ENCODE measurements around the gene PEX11G. TPM values are rescaled to one million over a fixed set of nuclear protein-coding genes. Genes with fewer than 3 reads are reported as not detected.

Gene PEX11G
- total RNA-seq, 2 experiments from 2014 or later = 0.67 to 1.3 TPM

GRCh38 chr19:7522923-7523667 is 34.3 kb upstream of the PEX11G start:
- ChIA-PET POLR2A (interaction anchor here (0.6 kb wide), 1 partner anchor 55 kb away, joined by 3 read pairs; no protein-coding TSS in a partner anchor), CTCF (interaction anchor here (0.6 to 1.7 kb wide), 8 partner anchors 10 to 374 kb away, joined by 3 to 9 read pairs (median 3); partner anchors contain the start of gene PNPLA6)

- ChIA-PET CTCF (interaction anchor here (0.6 to 1.7 kb wide), 8 partner anchors 11 to 374 kb away, joined by 3 to 9 read pairs (median 3); partner anchors contain the start of gene PNPLA6), POLR2A (interaction anchor here (0.7 to 0.9 kb wide), 3 partner anchors 11 to 131 kb away, joined by 3 read pairs; no protein-coding TSS in a partner anchor)
These were observed 33.5 kb upstream of the PEX11G start, which contains the start of gene MCOLN1 for GRCh38 chr19:7522072-7522922. Gene MCOLN1 (plus strand): TSS chr19:7522624. CDS start chr19:7522751, 127 bp downstream.

DNA sequence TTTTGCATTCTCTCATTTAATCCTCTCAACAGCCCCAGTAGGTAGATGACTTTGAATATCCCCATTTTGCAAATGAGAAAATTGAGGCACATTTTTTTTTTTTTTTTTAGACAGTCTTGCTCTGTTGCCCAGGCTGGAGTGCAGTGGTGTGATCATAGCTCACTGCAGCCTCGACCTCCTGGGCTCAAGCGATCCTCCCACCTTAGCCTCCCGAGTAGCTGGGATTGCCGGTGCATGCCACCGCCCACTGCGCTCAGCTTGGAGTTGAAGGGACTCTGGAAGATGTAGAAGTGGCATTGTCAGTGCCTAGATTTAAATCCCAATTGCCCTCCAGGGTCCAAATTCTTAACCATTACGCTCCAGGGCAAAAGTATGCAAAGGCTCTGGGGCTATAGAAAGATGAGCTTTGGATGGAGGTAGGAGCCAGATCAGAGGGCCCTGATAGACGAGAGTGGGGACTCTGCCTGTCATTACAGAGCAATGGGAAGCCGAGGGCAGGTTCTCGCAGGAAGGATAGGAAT is 32.8 kb upstream of the PEX11G start:
- POLR2A ChIA-PET = interaction anchor here (0.7 to 0.9 kb wide), 3 partner anchors 12 to 132 kb away, joined by 3 read pairs; no protein-coding TSS in a partner anchor
- CTCF ChIA-PET = interaction anchor here (0.5 to 1.5 kb wide), 5 partner anchors 19 to 154 kb away, joined by 3 to 4 read pairs (median 3); no protein-coding TSS in a partner anchor

GRCh38 chr19:7520131-7521051 is 31.6 kb upstream of the PEX11G start:
- CTCF ChIA-PET = interaction anchor here (0.6 to 1.0 kb wide), 4 partner anchors 18 to 176 kb away, joined by 3 to 4 read pairs (median 3); no protein-coding TSS in a partner anchor
- POLR2A ChIA-PET = interaction anchor here (0.6 kb wide), 1 partner anchor 25 kb away, joined by 3 read pairs; no protein-coding TSS in a partner anchor

DNA sequence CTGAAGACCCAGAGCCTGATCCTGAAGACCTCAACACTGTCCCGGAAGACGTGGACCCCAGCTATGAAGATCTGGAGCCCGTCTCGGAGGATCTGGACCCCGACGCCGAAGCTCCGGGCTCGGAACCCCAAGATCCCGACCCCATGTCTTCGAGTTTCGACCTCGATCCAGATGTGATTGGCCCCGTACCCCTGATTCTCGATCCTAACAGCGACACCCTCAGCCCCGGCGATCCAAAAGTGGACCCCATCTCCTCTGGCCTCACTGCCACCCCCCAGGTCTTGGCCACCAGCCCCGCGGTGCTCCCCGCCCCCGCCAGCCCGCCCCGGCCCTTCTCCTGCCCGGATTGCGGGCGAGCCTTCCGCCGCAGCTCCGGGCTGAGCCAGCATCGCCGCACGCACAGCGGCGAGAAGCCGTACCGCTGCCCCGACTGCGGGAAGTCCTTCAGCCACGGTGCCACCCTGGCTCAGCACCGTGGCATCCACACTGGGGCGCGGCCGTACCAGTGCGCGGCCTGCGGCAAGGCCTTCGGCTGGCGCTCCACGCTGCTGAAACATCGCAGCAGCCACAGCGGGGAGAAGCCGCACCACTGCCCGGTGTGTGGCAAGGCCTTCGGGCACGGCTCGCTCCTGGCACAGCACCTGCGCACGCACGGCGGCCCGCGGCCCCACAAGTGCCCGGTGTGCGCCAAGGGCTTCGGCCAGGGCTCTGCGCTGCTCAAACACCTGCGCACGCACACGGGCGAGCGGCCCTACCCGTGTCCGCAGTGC is 30.7 kb upstream of the PEX11G start:
- CTCF ChIA-PET = interaction anchor here (0.6 kb wide), 1 partner anchor 175 kb away, joined by 4 read pairs; no protein-coding TSS in a partner anchor
- POLR2A ChIA-PET = interaction anchor here (0.6 kb wide), 1 partner anchor 139 kb away, joined by 3 read pairs; no protein-coding TSS in a partner anchor

- ChIA-PET POLR2A (no interaction called here), CTCF (interaction anchor here (0.5 kb wide), 1 partner anchor 143 kb away, joined by 3 read pairs; no protein-coding TSS in a partner anchor)
These were observed 28.0 kb upstream of the PEX11G start for GRCh38 chr19:7516878-7517277.

DNA sequence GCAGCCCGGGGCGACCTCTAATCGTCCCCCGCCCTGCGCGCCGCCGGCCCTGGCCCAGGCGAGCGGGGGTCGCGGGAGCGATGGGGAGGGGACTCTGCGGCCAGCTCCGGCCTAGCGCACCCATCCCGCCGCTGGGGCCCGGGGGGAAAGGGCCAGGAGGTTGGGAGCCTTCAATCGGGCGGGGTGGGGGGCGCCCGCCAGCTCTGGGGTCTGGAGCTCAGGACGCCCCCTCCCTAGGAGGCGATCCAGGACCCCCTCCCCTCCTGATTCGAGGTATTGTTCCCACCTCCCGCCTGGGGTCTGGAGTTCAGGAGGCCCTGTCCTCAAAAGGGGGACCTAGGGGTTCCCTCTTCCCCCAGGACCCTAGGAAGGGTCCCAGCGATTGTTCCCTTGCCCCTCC is 27.5 kb upstream of the PEX11G start:
- ChIA-PET CTCF (no interaction called here), POLR2A (no interaction called here)

DNA sequence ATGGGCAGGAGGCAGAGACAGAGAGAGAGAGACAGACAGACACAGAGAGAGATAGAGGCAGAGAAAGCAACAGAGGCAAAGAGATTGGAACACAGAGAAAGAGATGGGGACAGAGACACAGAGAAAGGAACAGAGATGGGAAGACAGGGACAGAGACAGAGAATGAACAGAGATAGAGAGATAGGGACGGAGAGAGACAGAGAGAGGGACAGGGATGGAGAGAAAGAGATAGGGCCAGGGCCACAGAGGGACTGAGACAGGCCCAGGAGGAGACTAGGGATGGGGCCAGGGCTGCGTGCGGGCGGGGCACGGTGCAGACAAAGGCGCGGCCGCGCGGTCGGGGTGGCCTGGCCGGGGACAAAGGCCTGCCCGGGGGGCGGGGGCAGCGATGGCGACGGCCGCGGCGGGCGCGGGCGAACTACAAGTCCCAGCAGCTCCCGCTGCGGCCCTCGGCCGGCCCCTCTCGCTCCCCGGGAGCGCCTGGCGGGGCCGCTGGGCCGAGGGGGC is 26.9 kb upstream of the PEX11G start, which contains the start of gene ZNF358:
Gene ZNF358, plus strand, starts transcription at position 459 of the 507 bp plus-strand sequence. CDS start 3,140 bp downstream, outside the sequence.
- ChIA-PET POLR2A (no interaction called here), CTCF (no interaction called here)

DNA sequence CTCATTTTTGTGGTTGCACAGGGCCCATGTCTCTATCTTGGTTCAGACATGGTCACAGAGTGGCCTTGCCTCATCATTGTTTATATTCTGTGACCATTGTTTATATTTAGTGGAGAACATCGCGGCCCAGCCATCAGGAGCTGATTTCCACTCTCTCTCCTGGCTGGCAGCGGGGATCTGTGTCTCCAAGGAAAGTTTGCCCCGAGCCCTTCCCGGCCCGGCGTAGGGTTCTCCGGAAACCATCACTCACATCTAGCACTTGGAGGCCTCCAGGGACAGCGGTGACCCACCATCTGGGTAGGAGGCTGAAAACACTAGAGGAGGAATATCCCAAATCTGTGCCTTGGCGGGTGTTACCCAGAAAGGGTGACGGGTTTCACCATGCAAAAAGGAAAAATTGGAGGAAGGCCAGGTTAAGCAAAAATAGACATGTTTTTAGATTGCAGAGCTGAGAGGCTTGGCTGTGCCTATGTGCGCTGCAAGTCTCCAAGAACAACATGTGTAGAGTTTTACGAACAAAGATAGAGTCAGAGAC is 26.3 kb upstream of the PEX11G start:
- CTCF ChIA-PET = no interaction called here
- POLR2A ChIA-PET = no interaction called here

- CTCF ChIA-PET = interaction anchor here (0.6 kb wide), 1 partner anchor 55 kb away, joined by 3 read pairs; no protein-coding TSS in a partner anchor
- POLR2A ChIA-PET = no interaction called here
These were observed 25.2 kb upstream of the PEX11G start for GRCh38 chr19:7513809-7514642.

- CTCF ChIA-PET = no interaction called here
- POLR2A ChIA-PET = interaction anchor here (0.6 kb wide), 1 partner anchor 87 kb away, joined by 3 read pairs; no protein-coding TSS in a partner anchor
These were observed 23.6 kb upstream of the PEX11G start for GRCh38 chr19:7512400-7512851.

- ChIA-PET POLR2A (no interaction called here), CTCF (no interaction called here)
These were observed 20.8 kb upstream of the PEX11G start for GRCh38 chr19:7509625-7510024.

GRCh38 chr19:7507884-7508283 is 19.0 kb upstream of the PEX11G start:
- ChIA-PET POLR2A (no interaction called here), CTCF (no interaction called here)

- POLR2A ChIA-PET = no interaction called here
- CTCF ChIA-PET = no interaction called here
These were observed 17.8 kb upstream of the PEX11G start for GRCh38 chr19:7506385-7507328.

DNA sequence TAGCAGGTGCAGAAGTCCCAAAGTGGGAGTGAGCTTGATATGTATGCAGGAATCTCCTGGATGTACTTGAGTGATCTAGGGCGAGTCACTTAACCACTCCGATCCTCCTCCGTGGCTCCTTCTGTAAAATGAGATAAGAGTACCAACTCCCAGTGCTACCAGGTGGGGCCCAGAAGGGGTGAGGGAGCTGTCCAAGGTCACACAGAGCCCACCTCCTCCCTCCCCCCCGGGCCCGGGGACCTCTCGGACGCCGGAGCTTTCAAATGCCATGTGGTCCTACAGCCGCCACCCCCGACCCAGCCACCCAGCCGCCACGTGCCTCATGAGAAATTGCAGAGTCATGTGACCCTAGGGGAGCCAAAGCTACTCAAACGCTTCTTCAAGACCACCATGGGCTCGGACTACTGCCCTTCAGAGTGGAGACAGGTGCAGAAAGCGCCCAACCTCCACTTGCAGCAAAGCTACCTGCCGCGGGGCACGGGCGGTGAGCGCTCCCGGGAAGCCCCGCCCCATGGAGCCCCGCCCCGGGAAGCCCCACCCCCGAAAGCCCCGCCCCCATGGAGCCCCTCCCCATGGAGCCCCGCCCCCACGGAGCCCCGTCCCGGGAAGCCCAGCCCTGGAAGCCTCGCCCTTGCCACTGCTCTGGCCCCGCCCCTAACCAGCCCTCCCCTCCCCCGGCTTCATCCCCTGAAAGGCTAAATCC is 17.0 kb upstream of the PEX11G start:
- CTCF ChIA-PET = no interaction called here
- POLR2A ChIA-PET = no interaction called here
